ENCODE measurements around the gene VSIR. TPM values are rescaled to one million over a fixed set of nuclear protein-coding genes. Genes with fewer than 3 reads are reported as not detected.

VSIR gene
- total and polyA plus RNA-seq, 8 donors: 14.2 to 103 (median 16.2) TPM

DNA sequence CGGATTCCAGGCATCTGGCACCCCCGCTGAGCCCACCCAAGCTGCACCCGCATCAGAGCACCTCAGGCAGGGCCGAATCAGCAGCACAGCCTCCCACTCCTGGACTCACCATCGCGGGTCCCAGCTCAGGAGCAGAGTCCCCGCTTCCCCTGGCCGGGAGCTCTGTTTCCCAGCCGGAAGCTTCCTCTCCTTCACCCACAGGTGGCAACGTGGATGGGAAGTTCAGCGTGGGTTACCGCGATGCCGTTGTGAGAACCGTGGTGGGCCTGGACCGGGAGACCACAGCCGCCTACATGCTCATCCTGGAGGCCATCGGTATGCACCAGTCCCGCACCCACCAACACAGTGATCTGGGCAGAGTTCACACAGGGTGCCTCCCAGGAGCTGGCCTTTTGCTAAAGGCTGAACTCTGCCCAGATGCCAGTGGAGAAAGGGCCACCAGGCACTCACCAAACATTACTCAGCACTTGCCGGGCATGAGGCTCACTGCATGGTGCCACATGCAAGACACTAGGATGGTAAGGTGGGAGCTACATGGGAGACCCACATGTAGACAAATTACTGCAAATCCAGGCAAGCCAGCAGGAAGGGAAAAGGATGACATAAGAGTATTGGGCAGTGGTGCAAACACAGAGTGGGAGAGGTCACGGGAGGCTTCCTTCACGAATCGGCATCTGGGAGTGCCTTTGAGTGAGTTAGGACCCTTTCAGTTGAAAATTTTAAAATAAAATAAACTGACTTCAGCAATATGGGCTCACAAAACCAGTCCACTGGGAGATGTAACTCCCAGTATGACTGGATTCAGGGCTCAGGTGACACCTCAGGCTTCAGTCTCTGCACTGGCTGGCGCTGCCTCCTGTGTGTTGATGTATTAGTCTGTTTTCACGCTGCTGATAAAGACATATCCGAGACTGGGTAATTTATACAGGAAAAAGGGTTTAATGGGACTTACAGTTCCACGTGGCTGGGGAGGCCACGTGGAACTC lies 64.1 kb downstream of the VSIR start:
- intact Hi-C loops (cut with DNase I; ENCODE audit: low total_unique reads): loop anchor here (10.0 kb wide), 1 partner anchor 314 kb away; the partner anchor contains the start of gene CDH23
- H3K9me3 ChIP-seq: no peaks in the 10 kb centered on the region
- H3K27me3 ChIP-seq: peaks cover 0 to 3% (median 0%) of the 10 kb centered on the region in 3 donors
- no peak overlapping the region for H3K27ac ChIP-seq
- peaks cover 17 to 37% (median 26%) of the 10 kb centered on the region in 4 donors for H3K4me1 ChIP-seq
- TF ChIP-seq EP300 (IDR thresholded peaks at IDR 0.05): no peak
- no peak for TF ChIP-seq CTCF (IDR thresholded peaks at IDR 0.05)
- TF ChIP-seq POLR2A (IDR thresholded peaks at IDR 0.05): no peak
- TF ChIP-seq POLR2AphosphoS5 (IDR thresholded peaks at IDR 0.05): no peak
- DNase-seq: no peak
- no peak overlapping the region for H3K4me3 ChIP-seq
- no peaks in the 10 kb centered on the region for H3K36me3 ChIP-seq
- 64 to 74% (median 67%) methylated on average over 19 to 28 of the region's 28 CpGs for WGBS, 5 donors

DNA sequence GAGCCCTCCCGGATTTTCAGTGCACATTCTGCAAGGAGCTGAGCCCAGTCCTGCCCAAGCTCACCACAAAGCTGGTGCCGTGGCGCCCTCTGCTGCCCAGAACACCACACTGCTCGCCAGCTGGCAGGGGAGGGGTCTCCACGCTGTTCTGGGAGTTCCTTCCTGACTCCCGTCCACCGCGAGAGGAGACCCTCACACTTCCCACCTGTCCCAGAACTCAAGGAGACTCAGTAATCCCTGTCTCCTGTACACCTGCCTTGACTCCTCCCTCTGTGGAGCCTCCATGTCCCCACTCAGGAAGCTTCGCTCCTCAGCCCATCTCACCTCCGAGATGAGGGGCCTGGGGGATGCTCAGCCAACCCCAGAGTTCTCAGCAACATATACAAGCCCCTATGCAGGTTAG lies 65.0 kb downstream of the VSIR start:
- TF ChIP-seq POLR2A (IDR thresholded peaks at IDR 0.05) (no peak), CTCF (IDR thresholded peaks at IDR 0.05) (peak in 5 of 7 experiments; percentile 61 to 86 (median 69))
- 13 to 24% (median 16%) methylated on average over 9 to 10 of the region's 10 CpGs for WGBS, 5 donors
- intact Hi-C loops (cut with DNase I; ENCODE audit: low total_unique reads): loop anchor here (10.0 kb wide), 1 partner anchor 314 kb away; the partner anchor contains the start of gene CDH23

GRCh38 chr10:71707240-71707789 lies 66.0 kb downstream of the VSIR start:
- 83 to 95% (median 94%) methylated on average over 3 to 5 of the region's 5 CpGs for WGBS, 5 donors
- TF ChIP-seq CTCF (IDR thresholded peaks at IDR 0.05): no peak
- no peak for TF ChIP-seq POLR2AphosphoS5 (IDR thresholded peaks at IDR 0.05)
- no peak for TF ChIP-seq EP300 (IDR thresholded peaks at IDR 0.05)
- no peak for TF ChIP-seq POLR2A (IDR thresholded peaks at IDR 0.05)
- no peak overlapping the region for H3K27ac ChIP-seq
- no peak overlapping the region for H3K4me3 ChIP-seq
- peaks cover 0 to 3% (median 0%) of the 10 kb centered on the region in 3 donors for H3K27me3 ChIP-seq
- no peak for DNase-seq
- intact Hi-C loops (cut with DNase I; ENCODE audit: low total_unique reads): loop anchor here (10.0 kb wide), 1 partner anchor 313 kb away; the partner anchor contains the start of gene CDH23
- H3K4me1 ChIP-seq: peaks cover 0 to 19% (median 7%) of the 10 kb centered on the region in 4 donors
- no peaks in the 10 kb centered on the region for H3K9me3 ChIP-seq
- no peaks in the 10 kb centered on the region for H3K36me3 ChIP-seq

More for the DNA sequence above, 65.0 kb downstream of the VSIR start:
- peaks cover 0 to 3% (median 0%) of the 10 kb centered on the region in 3 donors for H3K27me3 ChIP-seq
- no peaks in the 10 kb centered on the region for H3K9me3 ChIP-seq
- no peaks in the 10 kb centered on the region for H3K36me3 ChIP-seq
- H3K27ac ChIP-seq: no peak overlapping the region
- H3K4me3 ChIP-seq: no peak overlapping the region
- H3K4me1 ChIP-seq: peaks cover 8 to 28% (median 17%) of the 10 kb centered on the region in 4 donors
- peak; percentile 62 to 81 for DNase-seq
